Measurements from ENCODE around the gene COL4A3.

COL4A3 gene

DNA sequence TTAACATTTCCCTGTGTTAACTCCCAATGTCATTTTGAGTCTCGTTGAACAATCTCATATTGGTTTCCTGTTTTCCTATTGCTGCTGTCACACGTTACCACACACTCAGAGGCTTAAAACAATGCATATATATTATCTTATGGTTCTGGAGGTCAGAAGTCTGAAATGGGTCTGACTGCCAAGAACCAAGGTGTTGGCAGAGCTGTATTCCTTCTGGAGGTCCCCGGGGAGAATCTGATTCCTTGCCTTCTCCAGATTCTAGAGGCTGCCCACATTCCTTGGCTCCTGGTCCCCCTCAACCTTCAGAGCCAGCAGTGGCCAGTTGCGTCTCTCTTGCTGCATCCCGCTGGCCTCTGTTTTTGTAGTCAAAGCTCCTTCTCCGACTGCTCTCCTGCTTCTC lies 18.0 kb upstream of the COL4A3 start:
- TF ChIP-seq, protein P1, sequence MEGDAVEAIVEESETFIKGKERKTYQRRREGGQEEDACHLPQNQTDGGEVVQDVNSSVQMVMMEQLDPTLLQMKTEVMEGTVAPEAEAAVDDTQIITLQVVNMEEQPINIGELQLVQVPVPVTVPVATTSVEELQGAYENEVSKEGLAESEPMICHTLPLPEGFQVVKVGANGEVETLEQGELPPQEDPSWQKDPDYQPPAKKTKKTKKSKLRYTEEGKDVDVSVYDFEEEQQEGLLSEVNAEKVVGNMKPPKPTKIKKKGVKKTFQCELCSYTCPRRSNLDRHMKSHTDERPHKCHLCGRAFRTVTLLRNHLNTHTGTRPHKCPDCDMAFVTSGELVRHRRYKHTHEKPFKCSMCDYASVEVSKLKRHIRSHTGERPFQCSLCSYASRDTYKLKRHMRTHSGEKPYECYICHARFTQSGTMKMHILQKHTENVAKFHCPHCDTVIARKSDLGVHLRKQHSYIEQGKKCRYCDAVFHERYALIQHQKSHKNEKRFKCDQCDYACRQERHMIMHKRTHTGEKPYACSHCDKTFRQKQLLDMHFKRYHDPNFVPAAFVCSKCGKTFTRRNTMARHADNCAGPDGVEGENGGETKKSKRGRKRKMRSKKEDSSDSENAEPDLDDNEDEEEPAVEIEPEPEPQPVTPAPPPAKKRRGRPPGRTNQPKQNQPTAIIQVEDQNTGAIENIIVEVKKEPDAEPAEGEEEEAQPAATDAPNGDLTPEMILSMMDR (IDR thresholded peaks at IDR 0.05; ENCODE audit: low read depth, low read length, missing control alignments) = no peak
- H3K4me3 ChIP-seq (ENCODE audit: low read depth, low read length) = no peak overlapping the region
- DNase-seq (ENCODE audit: low read depth) = no peak

DNA sequence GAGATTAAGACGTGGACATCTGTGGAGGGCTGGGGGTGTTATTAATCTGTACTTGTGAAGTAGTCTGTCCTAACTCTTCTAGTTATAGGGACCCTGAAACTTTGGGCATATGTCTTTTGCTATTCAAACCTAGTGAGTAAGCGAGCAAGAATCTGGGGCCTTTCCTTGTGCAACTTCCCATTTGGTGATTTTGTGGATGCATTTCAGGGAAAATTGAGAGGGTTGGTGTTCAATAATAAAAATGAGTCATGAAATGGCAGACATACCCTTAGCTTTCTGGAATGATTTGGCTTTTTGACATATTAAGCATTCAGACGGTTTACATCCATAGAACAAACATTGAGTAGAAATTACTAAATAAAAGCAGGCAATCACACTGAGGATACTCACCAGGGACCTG lies 17.4 kb upstream of the COL4A3 start:
- TF ChIP-seq, protein P1 (IDR thresholded peaks at IDR 0.05; ENCODE audit: low read depth, low read length, missing control alignments) = no peak
- no peak for DNase-seq (ENCODE audit: low read depth)
- H3K4me3 ChIP-seq (ENCODE audit: low read depth, low read length) = no peak overlapping the region

DNA sequence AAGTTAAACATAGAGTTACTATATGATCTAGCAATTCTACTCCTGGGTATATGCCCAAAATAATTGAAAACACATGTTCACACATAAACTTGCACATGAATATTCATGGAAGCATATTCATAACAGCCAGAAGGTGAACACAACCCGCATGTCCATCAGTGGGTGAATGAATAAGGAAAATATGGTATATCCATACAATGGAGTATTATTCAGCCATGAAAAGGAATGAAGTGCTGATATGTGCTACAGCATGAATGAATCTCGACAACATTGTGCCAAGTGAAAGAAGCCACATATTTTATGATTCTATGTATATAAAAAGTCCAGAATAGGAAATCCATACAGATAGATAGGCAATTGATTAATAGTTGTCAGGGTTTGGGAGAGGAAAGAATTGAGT lies 16.3 kb upstream of the COL4A3 start:
- TF ChIP-seq, protein P1 (IDR thresholded peaks at IDR 0.05; ENCODE audit: low read depth, low read length, missing control alignments) = no peak
- no peak for DNase-seq (ENCODE audit: low read depth)
- no peak overlapping the region for H3K4me3 ChIP-seq (ENCODE audit: low read depth, low read length)

DNA sequence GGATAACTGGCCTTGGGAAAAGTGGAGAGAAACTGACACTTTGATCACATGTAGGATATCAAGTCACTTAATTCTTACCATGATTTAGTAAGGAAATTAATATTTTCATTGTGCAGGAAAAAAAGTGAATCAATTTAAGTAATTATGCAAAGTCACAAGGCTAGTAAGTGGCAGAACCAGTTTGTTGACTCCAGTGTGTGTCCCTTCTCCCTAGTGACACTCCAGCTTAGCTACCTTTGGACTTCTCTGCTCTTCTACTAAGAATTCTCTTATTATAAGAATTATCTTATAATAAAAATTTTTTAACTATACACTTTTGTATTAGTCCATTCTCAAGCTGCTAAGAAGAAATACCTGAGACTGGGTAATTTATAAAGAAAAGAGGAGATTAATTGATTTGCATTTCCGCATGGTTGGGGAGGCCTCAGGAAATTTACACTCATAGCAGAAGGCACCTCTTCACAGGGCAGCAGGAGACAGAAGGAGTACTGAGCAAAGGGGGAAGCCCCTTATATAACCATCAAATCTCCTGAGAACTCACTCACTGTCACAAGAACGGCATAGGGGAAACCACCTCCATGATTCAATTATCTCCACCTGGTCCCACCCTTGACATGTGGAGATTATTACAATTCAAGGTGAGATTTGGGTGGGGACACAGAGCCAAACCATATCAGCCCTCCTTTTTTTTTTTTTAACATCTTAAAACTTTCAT lies 14.0 kb upstream of the COL4A3 start:
- no peak overlapping the region for H3K4me3 ChIP-seq (ENCODE audit: low read depth, low read length)
- TF ChIP-seq, protein P1 (IDR thresholded peaks at IDR 0.05; ENCODE audit: low read depth, low read length, missing control alignments) = no peak
- no peak for DNase-seq (ENCODE audit: low read depth)

DNA sequence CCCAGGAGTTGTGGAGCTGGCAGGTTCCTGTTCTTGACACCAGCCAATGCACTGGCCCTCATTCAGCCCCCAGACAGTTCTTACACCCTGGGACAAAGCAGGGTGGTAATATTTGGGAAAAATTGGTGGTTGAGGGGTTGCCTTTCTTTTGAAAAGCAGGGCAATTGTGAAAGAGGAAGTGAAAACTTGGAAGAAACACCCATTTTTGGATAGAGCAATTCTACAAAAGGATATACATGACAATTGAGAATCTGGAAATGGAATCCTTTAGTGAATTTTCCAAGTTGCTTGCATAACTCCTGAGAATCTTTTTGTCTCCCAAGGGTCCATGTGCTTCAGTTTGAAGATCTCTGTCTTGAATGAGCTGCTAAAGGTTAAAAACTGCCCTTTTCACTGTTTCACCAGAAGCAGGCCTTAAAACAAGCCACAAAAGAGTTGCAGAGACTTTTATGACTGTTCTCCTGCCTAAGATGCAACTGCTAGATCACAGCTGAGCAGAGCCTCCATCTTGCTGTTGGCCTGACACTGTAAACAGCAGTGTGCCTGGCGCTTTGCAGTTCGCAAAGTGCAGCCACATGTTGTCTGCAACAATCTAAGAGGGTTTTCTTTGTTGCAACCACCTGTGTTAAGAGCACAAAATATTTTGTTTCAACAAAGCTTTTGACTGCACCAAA lies 12.2 kb upstream of the COL4A3 start:
- TF ChIP-seq, protein P1 (IDR thresholded peaks at IDR 0.05; ENCODE audit: low read depth, low read length, missing control alignments) = no peak
- DNase-seq (ENCODE audit: low read depth) = no peak
- no peak overlapping the region for H3K4me3 ChIP-seq (ENCODE audit: low read depth, low read length)

DNA sequence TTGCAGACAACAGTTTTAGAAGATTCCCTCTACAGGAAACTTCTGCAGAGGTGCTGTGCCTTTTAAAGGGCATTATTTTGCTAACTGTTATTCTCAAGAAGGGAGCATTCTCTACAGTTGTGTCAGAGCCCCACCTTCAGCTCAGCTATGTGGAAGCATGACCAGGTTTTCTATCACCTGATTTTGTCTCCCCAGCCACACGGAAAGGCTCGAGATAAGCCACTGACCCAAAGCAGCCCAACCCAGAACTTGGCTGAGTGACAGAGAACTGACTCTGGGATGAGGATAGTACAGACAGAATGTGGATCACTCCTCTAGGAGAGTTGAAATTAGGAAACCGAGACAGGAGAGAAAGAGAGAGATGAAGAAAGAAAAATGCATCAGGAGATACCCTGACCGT lies 11.1 kb upstream of the COL4A3 start:
- TF ChIP-seq, protein P1 (IDR thresholded peaks at IDR 0.05; ENCODE audit: low read depth, low read length, missing control alignments) = no peak
- no peak overlapping the region for H3K4me3 ChIP-seq (ENCODE audit: low read depth, low read length)
- no peak for DNase-seq (ENCODE audit: low read depth)
